Activated CD8-positive, alpha-beta memory T cell treated with anti-CD3 and anti-CD28 coated beads for 1 hour (primary cell): ENCODE results near the gene OR12D1.
"Not testable (repeated sequence)": the region's sequence is repeated elsewhere in the genome, so short reads cannot be mapped to it uniquely, and the experiment has no call there.

ENCODE experiments used
- DNase-seq, 2 donors: peaks; one replicate each; pipeline ENCODE4 v3.0.0-alpha.2; 2020; ENCODE audit warnings: low read depth in 1 of 2; ENCODE audit errors: extremely low read depth in 1 of 2

OR12D1 gene

DNA sequence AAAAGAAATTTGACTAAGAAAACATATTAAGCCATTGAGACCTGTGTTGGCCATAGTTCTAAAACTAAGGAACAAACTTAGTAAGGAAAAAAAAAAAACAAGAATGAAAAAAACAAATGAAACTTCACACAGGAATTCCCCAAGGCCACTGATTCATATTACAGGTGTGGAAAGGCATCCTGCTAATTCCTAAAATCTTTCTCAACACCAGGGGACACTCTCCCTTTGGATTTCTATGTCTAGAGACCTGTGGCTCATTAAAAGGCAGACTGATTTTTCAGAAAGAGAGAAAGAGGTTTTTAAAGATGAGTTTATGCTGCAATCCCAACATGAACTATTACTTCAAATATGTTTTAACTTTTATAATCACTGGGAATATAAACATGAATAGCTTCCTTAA lies at the start of gene OR12D1:
TSS of gene OR12D1 (plus strand) at position 341 of the 400 bp plus-strand sequence.
- DNase-seq, result no peak

DNA sequence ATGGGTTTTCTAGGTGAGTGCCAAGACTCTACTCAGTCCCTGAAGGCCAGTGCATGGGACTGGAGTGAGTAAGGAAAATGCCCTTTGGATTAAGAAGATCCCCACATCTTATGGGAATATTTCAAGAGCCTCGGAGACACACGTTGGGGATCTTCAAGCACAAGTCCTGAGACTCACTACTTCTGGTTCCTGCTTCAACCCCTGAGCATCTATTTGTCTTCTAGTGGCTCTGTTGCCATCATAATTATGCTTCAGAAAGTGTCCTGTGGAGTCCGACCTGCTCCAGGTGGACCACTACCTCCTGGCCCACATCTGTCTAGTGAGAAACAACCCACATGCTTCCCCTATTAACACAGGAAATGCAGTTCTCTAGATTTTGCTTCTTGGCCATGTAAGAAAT lies 46.0 kb upstream of the OR12D1 start, which contains the start of gene OR5V1:
TSS of gene OR5V1 (minus strand) at position 101 of the 400 bp plus-strand sequence. CDS start 12,670 bp downstream, outside the sequence.
- DNase-seq, result no peak

DNA sequence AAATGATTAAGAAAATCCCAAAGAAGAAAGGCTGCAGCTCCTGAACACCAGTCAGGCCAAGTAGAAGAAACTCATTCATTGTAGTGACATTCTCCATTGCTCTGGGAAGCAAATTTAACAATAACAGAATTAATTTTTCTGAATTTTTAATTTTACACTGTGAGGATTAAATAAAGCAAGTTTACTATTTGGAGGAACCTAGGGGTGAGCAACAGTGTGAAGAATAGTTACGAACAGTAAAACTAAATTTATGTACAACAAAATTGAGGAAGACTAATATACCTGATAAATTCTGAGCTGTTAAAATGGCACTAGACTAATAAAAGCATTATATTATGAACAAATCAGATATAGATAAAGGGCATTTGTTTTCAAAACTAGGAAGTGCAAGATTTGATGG lies 39.5 kb upstream of the OR12D1 start, which contains the start of gene OR12D3:
TSS of gene OR12D3 (minus strand) at position 101 of the 400 bp plus-strand sequence. CDS start at position 97, 4 bp downstream.
- DNase-seq, result no peak

DNA sequence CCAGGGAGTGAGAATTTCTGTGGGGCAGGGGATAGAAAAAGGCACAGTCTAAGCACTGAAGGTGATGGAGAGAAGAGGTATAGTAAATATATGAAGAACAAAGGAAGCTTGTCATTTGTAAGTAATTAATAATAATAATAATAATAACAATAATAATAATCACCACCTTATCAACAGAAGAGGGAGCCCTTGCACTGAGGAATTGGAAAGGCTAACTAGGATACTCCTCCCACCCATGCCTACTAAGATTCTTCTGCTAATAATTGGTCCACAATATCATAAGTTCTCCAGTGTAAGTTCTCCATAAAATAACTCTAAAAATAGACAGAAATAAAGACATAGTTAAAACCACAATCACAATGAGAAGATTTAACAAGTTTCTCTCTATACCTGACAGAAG lies 38.7 kb upstream of the OR12D1 start:
- no peak for DNase-seq

DNA sequence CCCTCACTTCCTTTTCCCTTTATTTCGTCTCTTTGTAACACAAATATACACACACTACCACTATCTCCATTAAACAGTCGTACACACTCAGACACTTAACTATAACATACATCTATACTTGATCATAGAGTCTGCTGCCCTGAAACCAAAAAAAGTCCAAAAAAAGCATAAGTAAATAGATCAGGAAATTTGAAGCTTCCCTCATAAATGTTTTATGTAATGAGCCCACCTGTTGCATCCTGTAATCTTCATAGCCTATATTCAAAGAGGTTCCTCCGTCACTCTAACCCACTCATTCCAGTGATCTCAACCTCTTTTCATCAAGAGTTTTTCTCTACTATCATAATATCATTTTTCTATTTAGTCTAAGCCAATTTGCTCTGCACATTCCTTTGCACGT lies 26.2 kb upstream of the OR12D1 start:
- no peak for DNase-seq

DNA sequence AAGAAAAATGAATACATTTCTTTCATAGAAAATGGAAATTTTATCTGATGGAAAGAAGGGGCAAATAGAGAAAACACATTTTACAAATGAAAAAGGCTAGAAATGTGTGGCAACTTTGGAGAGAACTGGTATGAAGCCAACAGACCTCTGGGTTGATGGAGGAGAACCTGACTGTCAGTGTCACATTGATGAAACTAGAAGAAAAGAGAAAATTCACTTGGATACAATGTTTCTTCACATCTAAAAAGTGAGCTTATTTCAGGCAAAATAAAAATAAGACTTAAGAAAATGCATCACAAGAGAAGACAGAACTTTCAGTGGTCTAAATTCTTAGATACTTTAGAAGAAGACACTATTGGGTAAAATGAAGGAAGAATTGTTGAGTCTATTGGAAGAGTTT lies 19.4 kb upstream of the OR12D1 start, which contains the start of gene OR12D2:
TSS of gene OR12D2 (plus strand) at position 301 of the 400 bp plus-strand sequence. CDS start 1,069 bp downstream, outside the sequence.
- no peak for DNase-seq

DNA sequence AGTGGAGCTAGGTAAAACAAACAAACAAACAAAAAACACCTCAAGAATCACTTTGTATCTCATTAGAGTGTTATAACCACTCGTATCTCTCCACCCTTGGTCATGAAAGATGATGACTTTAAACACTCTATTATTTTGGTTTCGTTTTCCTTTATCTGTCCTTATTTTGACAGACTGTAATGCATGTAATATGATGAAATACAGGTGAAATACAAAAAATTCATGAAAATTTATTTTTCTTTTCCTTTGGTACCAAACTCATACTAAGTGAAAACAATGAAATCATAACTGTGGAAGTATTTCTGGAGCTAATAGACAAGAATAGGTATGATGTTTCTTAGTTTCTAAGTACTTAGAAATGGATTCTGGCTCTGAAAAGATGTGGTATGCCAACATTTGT lies 15.2 kb upstream of the OR12D1 start:
- no peak for DNase-seq

DNA sequence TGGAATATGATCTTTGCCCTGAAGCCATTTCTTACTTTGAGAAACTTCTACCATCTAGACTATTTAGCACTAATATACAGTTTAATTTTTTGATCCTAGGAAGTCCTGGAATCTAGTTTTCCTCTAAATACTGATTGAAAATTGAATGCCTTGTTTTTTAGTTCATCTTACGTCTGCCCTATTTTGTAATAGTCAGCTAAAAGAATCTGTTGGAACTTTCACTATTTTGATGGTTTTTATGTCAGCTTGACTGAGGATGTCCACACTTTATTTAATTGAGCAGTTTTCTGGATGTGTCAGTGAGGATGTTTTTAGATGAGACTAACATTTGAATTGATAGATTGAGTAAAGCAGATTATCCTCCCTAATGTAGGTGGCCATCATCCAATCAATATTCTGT lies 10.9 kb upstream of the OR12D1 start:
- no peak for DNase-seq

DNA sequence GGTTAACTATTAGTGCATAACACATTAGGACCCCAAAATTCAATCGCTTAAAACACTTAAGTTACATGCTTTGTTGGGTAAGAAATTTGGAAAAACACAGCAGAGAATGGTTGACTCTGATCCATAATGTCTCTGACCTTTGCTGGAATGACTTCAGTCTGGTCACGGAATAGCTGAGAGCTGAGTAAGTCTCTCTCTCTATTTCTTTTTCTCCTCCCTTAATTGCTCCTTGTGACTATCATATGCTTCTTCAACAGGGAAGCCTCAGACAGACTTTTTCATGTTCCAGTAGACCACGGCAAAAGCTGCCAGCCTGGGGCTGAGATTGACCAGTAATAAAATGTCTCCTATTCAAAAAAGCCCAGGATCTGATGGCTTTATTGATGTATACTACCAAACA lies 4.8 kb downstream of the OR12D1 start:
- no peak for DNase-seq

DNA sequence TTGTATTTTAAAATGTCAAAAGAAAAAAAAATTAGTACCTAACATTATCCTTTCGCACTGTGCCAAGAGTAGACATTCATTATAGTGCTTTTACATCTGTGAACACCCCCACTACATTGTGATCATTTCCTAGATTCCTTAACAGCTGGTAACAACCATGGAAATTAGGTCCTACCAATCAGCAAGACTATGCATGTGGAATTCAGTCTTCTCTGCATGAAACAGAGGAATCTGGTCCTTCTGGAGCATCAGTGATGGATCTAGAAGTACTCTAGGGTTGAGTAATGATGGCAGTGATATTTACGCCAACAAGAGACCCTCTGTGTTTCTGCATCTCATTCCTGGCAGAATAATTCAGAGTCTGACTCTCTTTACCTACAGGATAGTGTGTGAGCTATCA lies 9.4 kb downstream of the OR12D1 start:
- DNase-seq, result no peak

DNA sequence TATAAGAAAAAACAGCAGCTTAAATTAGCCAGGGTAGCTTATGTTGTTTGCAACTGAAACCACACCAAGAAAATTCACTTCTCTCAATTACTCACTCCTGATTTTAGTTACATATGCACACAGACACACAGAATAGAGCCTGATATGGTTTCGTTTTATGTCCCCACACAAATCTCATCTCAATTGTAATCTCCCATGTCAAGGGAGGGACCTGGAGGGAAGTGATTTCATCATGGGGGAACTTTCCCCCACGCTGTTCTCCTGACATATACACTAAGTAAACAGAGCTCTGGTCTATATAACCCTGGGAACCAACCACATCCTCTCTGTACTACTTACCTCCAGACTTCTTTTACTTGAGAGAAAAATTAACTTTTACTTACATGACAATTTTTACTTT lies 9.8 kb downstream of the OR12D1 start:
- DNase-seq, result no peak

DNA sequence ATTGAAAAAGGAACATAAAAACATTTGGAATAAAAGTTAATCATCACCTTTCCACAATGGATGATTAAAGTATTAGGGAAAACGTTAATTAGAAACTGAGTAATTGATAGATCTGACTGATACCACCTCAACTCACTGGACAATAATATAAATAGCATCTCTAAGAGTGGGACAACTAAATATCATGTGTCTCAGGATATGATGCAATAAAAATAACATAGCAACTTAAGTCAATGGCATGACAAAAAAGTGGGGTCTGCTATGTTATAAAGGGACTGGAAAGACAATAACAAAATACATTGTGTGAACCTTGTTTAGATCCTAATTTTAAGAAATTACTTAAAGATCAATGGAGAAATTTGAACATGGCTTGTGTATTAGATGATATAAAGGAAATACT lies 10.3 kb downstream of the OR12D1 start:
- DNase-seq, result no peak

DNA sequence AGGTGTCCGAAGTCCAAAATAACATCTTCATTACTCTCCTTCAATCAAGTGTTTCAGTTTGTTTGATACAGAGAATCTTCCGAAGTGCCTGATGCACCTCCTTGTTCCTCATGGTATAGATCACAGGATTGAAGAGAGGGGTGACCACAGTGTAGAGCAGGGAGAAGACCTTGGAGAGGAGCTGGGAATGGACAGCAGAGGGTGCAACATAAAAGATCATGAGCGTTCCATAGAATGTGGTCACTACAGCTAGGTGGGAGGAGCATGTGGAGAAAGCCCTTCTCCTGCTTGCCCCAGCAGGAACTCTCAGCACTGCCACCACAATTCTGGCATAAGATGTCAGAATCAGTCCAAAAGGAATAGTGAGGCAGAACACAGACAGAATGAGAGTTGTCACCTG lies 11.9 kb downstream of the OR12D1 start:
- no peak for DNase-seq

DNA sequence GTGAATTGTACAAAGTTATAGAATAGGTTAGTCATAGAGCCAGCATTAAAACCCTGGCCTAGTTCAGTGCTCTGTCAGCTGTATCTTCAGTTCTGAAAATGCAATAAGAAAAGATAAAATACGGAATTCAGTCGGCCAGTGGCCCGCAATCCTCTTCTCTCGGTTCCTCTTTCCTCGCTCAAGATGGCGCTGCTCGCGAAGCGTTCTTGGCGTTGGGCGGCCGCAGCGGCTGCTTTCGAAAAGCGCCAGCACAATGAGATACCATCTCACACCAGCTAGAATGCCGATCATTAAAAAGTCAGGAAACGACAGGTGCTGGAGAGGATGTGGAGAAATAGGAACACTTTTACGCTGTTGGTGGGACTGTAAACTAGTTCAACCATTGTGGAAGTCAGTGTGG lies 22.0 kb downstream of the OR12D1 start:
- not testable (repeated sequence) for DNase-seq

DNA sequence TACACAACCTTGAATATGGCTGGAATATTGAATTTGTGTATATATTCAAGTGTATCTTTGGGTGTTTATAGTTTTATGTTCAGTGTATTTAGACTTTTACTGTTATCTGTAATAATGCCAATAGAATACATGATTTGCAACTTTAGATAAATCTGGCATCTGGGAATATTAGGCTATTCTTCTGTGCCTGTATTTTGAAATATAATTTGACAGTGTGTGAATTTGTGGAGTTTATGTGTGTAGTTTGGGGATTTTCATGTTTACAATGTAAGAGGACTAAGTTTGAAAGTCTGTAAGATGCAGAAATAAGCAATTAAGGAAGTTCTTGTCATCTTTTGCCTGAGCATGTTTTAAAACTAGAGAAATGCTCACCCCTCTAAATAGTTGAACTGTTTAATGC lies 24.3 kb downstream of the OR12D1 start, which contains the start of gene OR10C1:
TSS of gene OR10C1 (plus strand) at position 301 of the 400 bp plus-strand sequence. CDS start 710 bp downstream, outside the sequence.
- DNase-seq, result no peak

DNA sequence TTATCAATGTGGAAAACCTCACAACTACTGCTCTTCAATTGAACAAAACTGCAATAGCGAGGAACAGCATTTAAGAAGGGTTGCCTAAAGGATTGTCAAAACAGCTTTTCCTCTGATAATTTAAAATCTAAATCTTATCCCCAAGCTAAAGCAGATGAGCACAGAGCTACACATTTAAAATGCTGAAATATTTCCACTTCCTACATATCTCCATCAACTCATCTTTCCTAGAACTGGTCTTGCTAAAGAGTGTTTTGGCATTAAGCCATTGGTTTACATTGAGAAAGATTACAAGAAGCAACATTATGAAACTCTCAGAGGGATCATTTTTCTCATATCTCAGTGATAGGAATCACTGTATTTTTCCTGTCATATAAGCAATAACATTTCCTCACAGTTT lies 28.0 kb downstream of the OR12D1 start:
- DNase-seq, result no peak

DNA sequence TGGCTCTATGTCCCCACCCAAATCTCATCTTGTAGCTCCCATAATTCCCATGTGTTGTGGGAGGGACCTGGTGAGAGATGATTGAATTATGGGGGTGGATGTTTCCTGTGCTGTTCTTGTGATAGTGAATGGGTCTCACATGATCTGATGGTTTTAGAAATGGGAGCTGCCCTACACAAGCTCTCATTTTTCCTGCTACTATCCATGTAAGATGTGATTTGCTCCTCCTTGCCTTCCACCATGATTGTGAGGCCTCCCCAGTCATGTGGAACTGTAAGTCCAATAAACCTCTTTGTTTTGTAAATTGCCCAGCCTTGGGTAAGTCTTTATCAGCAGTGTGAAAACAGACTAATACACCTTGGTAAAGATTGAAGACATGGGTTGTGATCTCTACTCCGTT lies 29.3 kb downstream of the OR12D1 start:
- DNase-seq, result not testable (repeated sequence)

DNA sequence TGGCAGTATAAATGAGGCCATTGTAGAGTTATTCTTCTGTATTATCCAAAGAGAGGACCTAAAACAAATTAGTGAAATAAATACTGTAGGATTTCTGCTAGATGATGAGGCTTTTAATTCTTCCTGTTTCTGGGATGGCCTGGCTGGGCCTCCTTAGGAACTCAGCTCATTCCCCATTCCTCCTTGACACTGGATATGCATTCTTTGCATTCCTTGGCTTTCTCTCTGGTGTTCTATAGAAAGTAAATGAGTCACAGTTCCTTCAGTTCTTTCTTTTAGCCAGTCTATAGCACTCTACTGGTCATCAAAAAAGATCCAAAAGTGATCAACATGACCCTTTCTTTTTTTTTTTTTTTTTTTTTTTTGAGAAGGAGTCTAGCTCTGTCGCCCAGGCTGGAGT lies 32.9 kb downstream of the OR12D1 start:
- no peak for DNase-seq

DNA sequence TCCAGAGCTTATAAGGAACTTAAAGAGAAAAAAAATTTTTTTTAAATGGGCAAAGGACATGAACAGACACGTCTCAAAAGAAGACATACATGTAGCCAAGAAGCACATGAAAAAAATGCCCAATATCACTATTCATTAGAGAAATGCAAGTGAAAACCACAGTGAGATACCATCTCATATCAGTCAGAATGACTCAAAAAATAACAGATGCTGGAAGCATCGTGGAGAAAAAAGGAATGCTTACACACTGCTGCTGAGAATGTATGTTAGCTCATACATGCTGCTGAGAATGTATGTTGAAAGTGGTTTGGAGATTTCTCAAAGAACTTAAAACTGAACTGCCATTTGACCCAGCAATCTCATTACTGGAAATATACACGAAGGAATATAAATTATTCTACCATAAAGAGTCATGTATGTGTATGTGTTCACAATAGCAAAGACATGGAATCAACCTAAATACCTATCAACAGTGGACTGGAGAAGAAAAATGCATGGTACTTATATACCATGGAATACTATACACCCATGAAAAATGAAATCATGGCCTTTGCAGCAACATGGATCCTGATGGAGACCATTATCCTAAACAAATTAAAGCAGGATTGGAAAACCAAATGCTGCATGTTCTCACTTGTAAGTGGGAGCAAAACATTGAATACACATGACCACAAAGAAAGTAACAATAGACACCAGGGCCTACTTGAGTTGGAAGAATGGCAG lies 36.9 kb downstream of the OR12D1 start:
- no peak for DNase-seq

DNA sequence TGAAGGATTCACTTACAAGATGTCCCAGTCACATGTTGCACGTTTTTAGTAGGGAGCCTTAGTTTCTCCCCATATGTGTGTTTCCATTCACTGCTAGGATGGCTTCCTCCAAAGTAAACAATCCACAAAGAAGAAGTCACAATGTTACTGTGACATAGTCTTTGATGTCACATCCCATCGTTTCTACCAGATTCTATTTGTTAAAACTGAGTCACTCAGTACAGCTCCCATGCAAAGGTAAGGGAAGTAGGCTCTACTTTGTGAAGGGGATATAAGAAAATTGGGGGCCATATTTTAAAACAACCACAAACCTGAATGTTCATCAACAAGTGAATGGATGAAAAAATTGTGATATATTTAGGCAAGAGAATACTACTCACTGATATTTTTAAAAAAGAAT lies 42.2 kb downstream of the OR12D1 start, which contains the start of the genes OR11A1 and OR2H1:
TSS of gene OR11A1 (minus strand) at position 101 of the 400 bp plus-strand sequence. CDS start 29,430 bp downstream, outside the sequence.
TSS of gene OR2H1 (plus strand) at position 185 of the 400 bp plus-strand sequence. CDS start 4,615 bp downstream, outside the sequence.
- no peak for DNase-seq

DNA sequence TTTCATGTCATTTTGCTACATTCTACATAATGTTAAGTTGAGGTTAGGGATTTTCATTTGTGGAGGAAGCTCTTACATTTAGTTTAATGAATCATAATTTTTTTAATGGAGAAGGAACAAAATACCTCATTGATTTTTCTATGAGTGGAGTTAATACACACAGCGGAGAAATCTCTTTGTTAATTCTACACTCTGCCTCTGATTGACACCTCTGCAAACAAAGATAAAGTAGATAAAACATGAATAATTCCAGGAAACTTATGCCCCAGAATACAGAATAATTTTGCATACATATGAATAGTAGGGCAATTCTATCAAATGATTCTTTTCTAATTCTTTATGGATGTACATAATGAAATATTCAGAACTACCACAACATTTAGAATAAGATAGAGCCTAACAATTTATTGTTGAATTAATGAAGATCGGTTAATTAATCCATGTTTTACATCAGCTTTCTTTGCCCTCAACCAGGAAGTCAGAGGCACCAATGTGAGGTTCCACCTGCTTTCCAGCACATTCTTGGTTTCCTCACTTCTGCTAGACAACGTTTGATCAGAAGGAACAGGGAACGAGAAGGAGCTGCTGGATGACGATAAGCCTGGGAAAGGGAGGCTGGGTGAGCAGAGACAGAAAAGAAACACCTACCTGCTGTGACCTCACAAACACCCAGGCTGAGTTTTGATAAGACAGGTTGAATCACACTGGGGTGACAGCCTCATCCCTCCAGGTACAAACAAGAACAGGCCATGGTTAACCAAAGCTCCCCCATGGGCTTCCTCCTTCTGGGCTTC lies 46.5 kb downstream of the OR12D1 start:
- DNase-seq, result no peak
